GM12873 (cell line): ENCODE results near the gene STAC.

ENCODE experiments used
- CTCF ChIP-seq: IDR thresholded peaks from 2 replicates; pipeline ENCODE4 v1.5.1; 2012; ENCODE audit warnings: low read depth, mild to moderate bottlenecking, moderate library complexity, low read length, control low read depth; ENCODE audit not compliant: insufficient read depth; ENCODE audit errors: missing control alignments

The STAC gene

GRCh38 chr3:36367912-36368573 lies 12.3 kb upstream of the STAC start:
- no peak for TF ChIP-seq CTCF

- no peak for TF ChIP-seq CTCF
These were observed 7.8 kb upstream of the STAC start for GRCh38 chr3:36372534-36372935.

- TF ChIP-seq CTCF = no peak
These were observed 7.2 kb upstream of the STAC start for GRCh38 chr3:36373084-36373483.

GRCh38 chr3:36373666-36374065 lies 6.6 kb upstream of the STAC start:
- no peak for TF ChIP-seq CTCF

GRCh38 chr3:36379872-36380220 lies 458 bp upstream of the STAC start:
- TF ChIP-seq CTCF = no peak

- no peak for TF ChIP-seq CTCF
These were observed 1.1 kb downstream of the STAC start for GRCh38 chr3:36381311-36381956.

GRCh38 chr3:36393563-36393962 lies 13.3 kb downstream of the STAC start:
- TF ChIP-seq CTCF = no peak
